A549 treated with DMSO at 1 μM for 4 hours (cell line): Measurements from ENCODE around the gene RHBG. TPM values are rescaled to one million over a fixed set of nuclear protein-coding genes. Genes with fewer than 3 reads are reported as not detected.

Experiments
- total RNA-seq: library from RNA; stranded (reverse); fragments of 200-300 nt; extraction: Qiagen RNA extraction; gene quantifications from 5 replicates; pipeline ENCODE4 v1.2.3, GENCODE V29; 2022; ENCODE audit warnings: low read depth

RHBG gene, protein sequence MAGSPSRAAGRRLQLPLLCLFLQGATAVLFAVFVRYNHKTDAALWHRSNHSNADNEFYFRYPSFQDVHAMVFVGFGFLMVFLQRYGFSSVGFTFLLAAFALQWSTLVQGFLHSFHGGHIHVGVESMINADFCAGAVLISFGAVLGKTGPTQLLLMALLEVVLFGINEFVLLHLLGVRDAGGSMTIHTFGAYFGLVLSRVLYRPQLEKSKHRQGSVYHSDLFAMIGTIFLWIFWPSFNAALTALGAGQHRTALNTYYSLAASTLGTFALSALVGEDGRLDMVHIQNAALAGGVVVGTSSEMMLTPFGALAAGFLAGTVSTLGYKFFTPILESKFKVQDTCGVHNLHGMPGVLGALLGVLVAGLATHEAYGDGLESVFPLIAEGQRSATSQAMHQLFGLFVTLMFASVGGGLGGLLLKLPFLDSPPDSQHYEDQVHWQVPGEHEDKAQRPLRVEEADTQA
- not detected in 5 replicates for total RNA-seq

DNA sequence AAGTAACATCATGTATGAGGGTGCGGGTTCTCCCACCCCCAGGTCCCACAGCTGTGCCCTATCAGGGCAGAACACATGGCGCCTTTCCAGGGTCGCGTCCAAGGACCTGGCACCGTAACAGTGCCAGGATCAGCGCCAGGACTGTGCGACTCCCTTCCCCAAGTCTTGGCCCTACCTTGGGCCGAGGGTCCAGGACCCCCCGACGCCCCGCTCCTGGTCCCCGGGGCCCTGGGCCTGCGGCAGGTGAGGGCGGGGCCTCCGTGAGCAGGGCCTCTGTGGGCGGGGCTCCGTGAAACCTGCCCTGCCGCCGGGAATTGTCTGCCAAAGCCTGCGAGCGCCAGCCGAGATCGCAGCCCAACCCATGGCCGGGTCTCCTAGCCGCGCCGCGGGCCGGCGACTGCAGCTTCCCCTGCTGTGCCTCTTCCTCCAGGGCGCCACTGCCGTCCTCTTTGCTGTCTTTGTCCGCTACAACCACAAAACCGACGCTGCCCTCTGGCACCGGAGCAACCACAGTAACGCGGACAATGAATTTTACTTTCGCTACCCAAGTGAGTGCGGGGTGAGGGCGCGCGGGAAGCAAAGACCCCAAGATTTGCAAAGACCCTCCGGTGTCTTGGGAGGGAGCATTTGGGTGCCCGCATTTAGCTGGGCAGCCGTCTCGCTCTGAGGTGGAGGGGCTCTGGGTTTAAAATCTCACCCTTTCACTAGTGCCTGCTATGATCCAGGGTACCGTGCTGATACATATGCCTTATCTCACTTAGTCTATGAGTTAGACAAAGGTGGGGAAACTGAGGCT is at the start of gene RHBG:
RHBG (plus strand) TSS at position 323 of the 796 bp plus-strand sequence; CDS start at position 362, 39 bp downstream.

DNA sequence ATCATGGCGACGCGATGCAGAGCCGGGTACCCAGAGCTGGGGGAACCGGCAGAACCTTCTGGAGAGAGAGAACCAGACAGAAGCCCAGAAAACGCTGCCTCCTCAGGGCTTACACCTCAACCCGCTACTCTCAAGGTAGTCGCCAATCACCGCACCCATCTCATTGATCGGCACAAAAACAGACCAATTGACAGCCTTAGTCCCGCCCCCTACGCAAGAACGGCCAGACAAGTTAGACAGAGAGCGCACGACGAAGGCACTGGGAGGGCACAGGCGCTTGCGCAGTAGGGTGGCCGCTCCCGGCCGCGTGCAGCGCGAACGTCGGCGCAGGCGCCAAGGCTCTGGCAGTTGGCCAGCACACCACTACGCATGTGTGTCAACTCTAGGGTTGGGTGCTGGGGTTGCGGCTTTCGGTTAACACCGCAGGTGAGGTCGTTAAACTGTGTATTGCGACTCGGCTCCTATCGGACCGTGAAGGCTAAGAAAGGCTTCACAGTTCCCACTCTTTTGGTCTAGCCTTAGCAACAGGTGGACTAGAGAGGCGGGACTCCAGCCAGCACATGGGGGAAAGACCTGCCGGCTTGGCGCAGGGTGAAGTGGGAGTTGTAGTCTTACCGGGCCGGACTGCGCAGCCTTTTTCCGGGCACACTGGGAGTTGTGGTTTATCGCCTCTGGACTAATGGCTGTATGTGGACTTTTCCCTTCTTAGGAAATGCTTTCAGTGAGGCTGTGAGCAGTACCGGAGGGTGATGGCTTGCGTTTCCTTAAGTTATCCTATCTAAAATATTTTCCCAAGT is 30.6 kb upstream of the RHBG start, which contains the start of the genes CCT3 and TSACC:
CCT3 (minus strand) TSS at position 113 of the 797 bp plus-strand sequence; CDS start at position 5, 108 bp downstream.
TSACC (plus strand) TSS at position 347 of the 797 bp plus-strand sequence. CDS start 1,232 bp downstream, outside the sequence.

Other genes starting within 250 kb of the RHBG start
- gene SEMA4A, start 215.6 kb upstream of the RHBG start, total RNA-seq, result 0.32 to 0.69 TPM (median 0.44 TPM) in 5 replicates
- gene SLC25A44, start 175.1 kb upstream of the RHBG start, total RNA-seq, result 27.7 to 35.1 TPM (median 29.0 TPM) in 5 replicates
- 54.6 to 65.6 TPM (median 58.8 TPM) in 5 replicates for gene PMF1, start 156.2 kb upstream of the RHBG start, total RNA-seq
- gene BGLAP, start 127.0 kb upstream of the RHBG start, total RNA-seq, result 0.40 to 0.53 TPM (median 0.46 TPM) in 3 of 5 replicates, not detected in the others
- gene PAQR6, start 121.2 kb upstream of the RHBG start, total RNA-seq, result 3.2 to 3.9 TPM (median 3.8 TPM) in 5 replicates
- 44.5 to 51.9 TPM (median 50.1 TPM) in 5 replicates for gene SMG5, start 86.4 kb upstream of the RHBG start, total RNA-seq
- gene TMEM79, start 84.9 kb upstream of the RHBG start, total RNA-seq, result 5.4 to 10.2 TPM (median 8.3 TPM) in 5 replicates
- gene GLMP, start 73.5 kb upstream of the RHBG start, total RNA-seq, result 35.7 to 51.2 TPM (median 47.4 TPM) in 5 replicates
- gene VHLL, start 69.9 kb upstream of the RHBG start, total RNA-seq, result not detected in 5 replicates
- gene CCT3, start 30.9 kb upstream of the RHBG start, total RNA-seq, result 400 to 427 TPM (median 422 TPM) in 5 replicates
- gene TSACC, start 30.7 kb upstream of the RHBG start, total RNA-seq, result 2.0 to 2.8 TPM (median 2.2 TPM) in 5 replicates
- 28.0 to 35.6 TPM (median 34.0 TPM) in 5 replicates for gene MEF2D, start 131.6 kb downstream of the RHBG start, total RNA-seq
- 11.7 to 19.1 TPM (median 16.5 TPM) in 5 replicates for gene IQGAP3, start 203.4 kb downstream of the RHBG start, total RNA-seq
- gene TTC24, start 210.5 kb downstream of the RHBG start, total RNA-seq, result not detected in 5 replicates
- gene NAXE, start 222.6 kb downstream of the RHBG start, total RNA-seq, result 155 to 171 TPM (median 161 TPM) in 5 replicates
- gene GPATCH4, start 232.3 kb downstream of the RHBG start, total RNA-seq, result 70.5 to 101 TPM (median 74.6 TPM) in 5 replicates